ENCODE results near the gene RHOT2. TPM values are rescaled to one million over a fixed set of nuclear protein-coding genes. Genes with fewer than 3 reads are reported as not detected.

The RHOT2 gene
- total RNA-seq, 2 experiments from 2014 or later = 202 to 209 TPM

- Mint-ChIP-seq H3K27ac (no peak overlapping the region), H3K9me3 (no peaks in the 10 kb centered on the region), H3K27me3 (no peaks in the 10 kb centered on the region), H3K4me1 (ENCODE audit: low read depth) (no peaks in the 10 kb centered on the region), H3K4me3 (no peak overlapping the region), H3K36me3 (ENCODE audit: low read depth) (no peaks in the 10 kb centered on the region)
- ChIA-PET POLR2A (interaction anchor here (1.2 kb wide), 1 partner anchor 9 kb away, joined by 3 read pairs; the partner anchor contains the start of gene METTL26), CTCF (no interaction called here)
- Histone ChIP-seq H3K4me3 (ENCODE audit: low read length) (no peak overlapping the region), H3K27me3 (ENCODE audit: control insufficient read depth in 1 of 2, insufficient read depth in 2 of 2, low read length in 2 of 2) (no peaks in the 10 kb centered on the region), H3K4me1 (ENCODE audit: insufficient read depth, low read length) (peaks cover 9% of the 10 kb centered on the region), H3K36me3 (ENCODE audit: insufficient read depth, low read length) (peaks cover 7% of the 10 kb centered on the region), H3K9me3 (ENCODE audit: control insufficient read depth in 1 of 2, insufficient read depth in 1 of 2, low read length in 2 of 2) (no peaks in the 10 kb centered on the region), H3K27ac (ENCODE audit: low read depth in 1 of 2, low read length in 2 of 2) (no peak overlapping the region)
- intact Hi-C loops (cut with DNase I, micrococcal nuclease) = no loop called here
- TF ChIP-seq CTCF (IDR thresholded peaks at IDR 0.05) = no peak
- DNase-seq (no peak), ATAC-seq (ENCODE audit: poor library complexity) (no peak)
These were observed 40.3 kb upstream of the RHOT2 start for GRCh38 chr16:627454-628239.

GRCh38 chr16:628321-629061, 39.4 kb upstream of the RHOT2 start:
- no peak overlapping the region for H3K27ac Mint-ChIP-seq
- H3K4me1 Mint-ChIP-seq (ENCODE audit: low read depth) = no peaks in the 10 kb centered on the region
- no peaks in the 10 kb centered on the region for H3K36me3 Mint-ChIP-seq (ENCODE audit: low read depth)
- Histone ChIP-seq H3K4me1 (ENCODE audit: insufficient read depth, low read length) (peaks cover 9% of the 10 kb centered on the region), H3K9me3 (ENCODE audit: control insufficient read depth in 1 of 2, insufficient read depth in 1 of 2, low read length in 2 of 2) (no peaks in the 10 kb centered on the region), H3K4me3 (ENCODE audit: low read length) (no peak overlapping the region), H3K36me3 (ENCODE audit: insufficient read depth, low read length) (peaks cover 7% of the 10 kb centered on the region), H3K27ac (ENCODE audit: low read depth in 1 of 2, low read length in 2 of 2) (no peak overlapping the region), H3K27me3 (ENCODE audit: control insufficient read depth in 1 of 2, insufficient read depth in 2 of 2, low read length in 2 of 2) (no peaks in the 10 kb centered on the region)
- DNase-seq (no peak), ATAC-seq (ENCODE audit: poor library complexity) (no peak)
- no peaks in the 10 kb centered on the region for H3K27me3 Mint-ChIP-seq
- intact Hi-C loops (cut with DNase I, micrococcal nuclease) = no loop called here
- ChIA-PET CTCF (no interaction called here), POLR2A (interaction anchor here (1.2 kb wide), 1 partner anchor 8 kb away, joined by 3 read pairs; the partner anchor contains the start of gene METTL26)
- TF ChIP-seq CTCF (IDR thresholded peaks at IDR 0.05) = no peak
- H3K9me3 Mint-ChIP-seq = no peaks in the 10 kb centered on the region
- H3K4me3 Mint-ChIP-seq = no peak overlapping the region

DNA sequence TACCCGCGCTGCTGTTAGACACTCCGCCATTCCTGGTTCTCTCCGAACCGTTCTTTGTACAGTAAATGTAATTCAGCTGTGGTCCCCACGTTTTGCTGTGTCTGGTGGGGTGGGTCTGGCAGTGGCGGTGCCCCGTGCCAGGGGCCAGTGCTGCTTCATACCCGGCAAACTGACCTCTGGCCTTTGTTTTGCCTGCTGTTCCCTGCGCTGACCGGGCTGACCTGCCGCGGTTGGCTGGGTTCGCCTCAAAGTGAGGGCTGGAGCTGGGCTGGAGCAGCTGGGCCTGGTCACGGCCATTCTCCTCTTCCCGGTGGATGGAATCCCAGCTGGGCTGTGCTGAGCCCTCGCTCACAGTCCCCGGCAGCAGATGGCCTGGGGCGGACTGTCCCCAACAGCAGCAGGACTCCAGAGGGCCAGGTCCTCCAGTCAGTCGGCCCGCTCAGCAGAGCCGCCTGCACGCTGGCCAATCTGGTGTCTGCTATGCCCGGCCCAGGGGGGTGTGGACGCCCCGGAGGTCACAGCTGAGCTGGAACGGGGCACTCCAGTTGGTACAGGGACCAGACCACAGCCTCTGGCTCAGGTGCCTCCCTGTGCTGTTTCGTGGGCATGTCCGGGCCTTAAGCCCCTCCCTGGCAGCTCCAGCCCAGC, 38.6 kb upstream of the RHOT2 start:
- no peak overlapping the region for H3K4me3 Mint-ChIP-seq
- ATAC-seq (ENCODE audit: poor library complexity) (no peak), DNase-seq (no peak)
- Histone ChIP-seq H3K4me1 (ENCODE audit: insufficient read depth, low read length) (peaks cover 10% of the 10 kb centered on the region), H3K27me3 (ENCODE audit: control insufficient read depth in 1 of 2, insufficient read depth in 2 of 2, low read length in 2 of 2) (no peaks in the 10 kb centered on the region), H3K27ac (ENCODE audit: low read depth in 1 of 2, low read length in 2 of 2) (no peak overlapping the region), H3K4me3 (ENCODE audit: low read length) (no peak overlapping the region), H3K9me3 (ENCODE audit: control insufficient read depth in 1 of 2, insufficient read depth in 1 of 2, low read length in 2 of 2) (no peaks in the 10 kb centered on the region), H3K36me3 (ENCODE audit: insufficient read depth, low read length) (peaks cover 7% of the 10 kb centered on the region)
- CTCF ChIA-PET = no interaction called here
- no peak for TF ChIP-seq CTCF (IDR thresholded peaks at IDR 0.05)
- H3K4me1 Mint-ChIP-seq (ENCODE audit: low read depth) = no peaks in the 10 kb centered on the region
- intact Hi-C loops (cut with DNase I, micrococcal nuclease) = no loop called here
- POLR2A ChIA-PET = no interaction called here
- no peaks in the 10 kb centered on the region for H3K27me3 Mint-ChIP-seq
- no peaks in the 10 kb centered on the region for H3K9me3 Mint-ChIP-seq
- no peak overlapping the region for H3K27ac Mint-ChIP-seq
- no peaks in the 10 kb centered on the region for H3K36me3 Mint-ChIP-seq (ENCODE audit: low read depth)
